HG03097 (cell line): ENCODE measurements around the gene CAPZA1.
A peak's percentile ranks its signal among the peaks of the same experiment; 100 is the strongest.

Experiments
- ATAC-seq: cut with Tn5 transposase; IDR thresholded peaks from one replicate; pipeline ENCODE4 v1.9.1; 2021; ENCODE audit not compliant: unreplicated experiment, low FRiP score

CAPZA1 gene

DNA sequence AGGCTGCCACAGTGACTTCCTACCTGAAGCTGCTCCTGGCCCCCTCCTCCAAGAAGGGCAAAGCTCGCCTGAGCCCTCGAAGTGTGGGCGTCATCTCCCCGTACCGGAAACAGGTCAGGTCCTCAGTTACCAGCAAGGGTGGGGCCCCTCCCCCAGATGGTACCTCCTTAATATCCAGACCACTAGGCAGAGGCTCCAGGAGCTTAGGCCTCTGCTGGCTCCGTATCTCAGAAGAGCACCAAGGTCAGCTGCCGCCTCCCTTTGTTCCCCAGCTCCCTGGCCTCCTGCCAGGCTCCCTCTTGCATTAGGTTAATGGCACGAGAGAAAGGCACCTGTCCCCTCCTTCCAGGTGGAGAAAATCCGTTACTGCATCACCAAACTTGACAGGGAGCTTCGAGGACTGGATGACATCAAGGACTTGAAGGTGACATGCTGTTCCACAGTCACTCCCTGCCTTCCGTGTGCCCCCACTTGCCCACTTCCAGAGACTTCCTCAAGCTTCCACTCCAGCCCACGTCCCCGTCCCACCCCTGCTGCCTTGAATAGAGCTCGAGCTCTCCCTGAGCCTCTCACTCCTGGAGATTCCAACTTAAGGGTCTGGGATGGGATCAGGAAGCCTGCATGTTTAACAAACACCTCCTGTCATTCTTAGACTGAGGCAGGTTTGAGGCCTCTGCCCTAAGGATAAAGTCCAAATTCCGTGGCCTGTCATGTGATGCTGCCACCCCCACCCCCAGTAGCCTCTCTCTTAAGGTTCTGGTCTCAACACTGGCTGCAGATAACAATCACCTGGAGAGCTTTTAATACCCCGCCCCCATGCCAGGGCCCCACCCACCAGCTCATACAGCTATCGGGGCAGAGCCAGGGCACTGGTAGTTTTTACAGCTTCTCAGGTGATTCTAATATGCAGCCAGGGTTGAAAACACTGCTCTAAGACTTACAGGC lies 79.0 kb downstream of the CAPZA1 start:
- no peak for ATAC-seq

DNA sequence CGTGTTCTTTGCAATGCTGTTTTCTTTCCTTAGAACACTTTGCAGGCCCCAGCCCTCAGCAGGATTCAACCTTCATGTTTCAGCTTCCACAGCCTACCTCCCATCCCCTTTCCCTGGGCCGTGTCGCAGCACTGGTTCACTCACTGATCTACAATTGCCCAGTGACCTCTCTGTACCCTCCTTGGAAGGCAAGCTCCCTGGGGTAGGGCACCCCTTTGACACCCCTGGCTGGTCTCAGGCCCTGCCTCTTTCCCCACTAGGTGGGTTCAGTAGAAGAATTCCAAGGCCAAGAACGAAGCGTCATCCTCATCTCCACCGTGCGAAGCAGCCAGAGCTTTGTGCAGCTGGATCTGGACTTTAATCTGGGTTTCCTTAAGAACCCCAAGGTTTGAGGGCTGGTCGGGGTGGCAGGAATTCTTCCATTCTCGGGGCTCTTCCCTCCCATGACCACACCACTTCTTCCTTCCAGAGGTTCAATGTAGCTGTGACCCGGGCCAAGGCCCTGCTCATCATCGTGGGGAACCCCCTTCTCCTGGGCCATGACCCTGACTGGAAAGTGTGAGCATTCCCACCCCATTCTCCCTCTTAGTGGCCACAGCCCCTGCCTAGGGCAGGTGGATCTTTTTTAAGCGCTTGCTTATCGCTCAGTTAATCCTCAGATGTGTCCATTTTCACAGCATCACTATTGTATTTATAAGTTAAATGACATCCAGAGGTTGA lies 80.0 kb downstream of the CAPZA1 start:
- no peak for ATAC-seq

DNA sequence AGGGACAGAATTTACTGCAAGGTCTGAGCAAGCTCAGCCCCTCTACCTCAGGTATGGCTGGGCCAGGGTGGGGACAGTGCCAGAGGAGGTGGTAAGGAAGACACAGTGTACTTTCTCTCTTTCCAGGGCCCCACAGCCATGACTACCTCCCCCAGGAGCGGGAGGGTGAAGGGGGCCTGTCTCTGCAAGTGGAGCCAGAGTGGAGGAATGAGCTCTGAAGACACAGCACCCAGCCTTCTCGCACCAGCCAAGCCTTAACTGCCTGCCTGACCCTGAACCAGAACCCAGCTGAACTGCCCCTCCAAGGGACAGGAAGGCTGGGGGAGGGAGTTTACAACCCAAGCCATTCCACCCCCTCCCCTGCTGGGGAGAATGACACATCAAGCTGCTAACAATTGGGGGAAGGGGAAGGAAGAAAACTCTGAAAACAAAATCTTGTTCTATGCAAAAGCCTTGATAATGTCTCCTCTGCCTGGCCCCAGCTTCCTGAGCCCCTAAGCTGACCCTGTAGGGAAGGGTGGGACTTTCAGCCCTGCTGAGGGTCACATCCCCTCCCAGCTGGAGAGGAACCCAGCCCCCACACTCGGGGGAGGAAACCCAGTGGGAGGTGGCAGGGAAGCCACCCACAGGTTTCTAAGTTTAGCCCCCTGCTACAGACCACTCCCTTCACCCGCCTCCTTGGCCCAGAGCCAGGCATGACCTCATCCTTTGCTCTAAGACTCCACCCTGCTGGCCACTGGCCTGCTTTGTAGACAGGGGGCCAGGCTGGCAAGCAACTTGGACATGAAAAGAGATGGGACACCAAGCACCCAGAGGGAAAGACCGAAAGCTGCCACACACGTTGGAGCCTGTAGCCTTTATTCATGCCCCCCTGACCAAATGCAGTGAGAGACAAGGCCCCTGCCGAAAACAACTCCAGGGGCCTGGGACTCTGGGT lies 80.9 kb downstream of the CAPZA1 start:
- ATAC-seq = peak; percentile 36

DNA sequence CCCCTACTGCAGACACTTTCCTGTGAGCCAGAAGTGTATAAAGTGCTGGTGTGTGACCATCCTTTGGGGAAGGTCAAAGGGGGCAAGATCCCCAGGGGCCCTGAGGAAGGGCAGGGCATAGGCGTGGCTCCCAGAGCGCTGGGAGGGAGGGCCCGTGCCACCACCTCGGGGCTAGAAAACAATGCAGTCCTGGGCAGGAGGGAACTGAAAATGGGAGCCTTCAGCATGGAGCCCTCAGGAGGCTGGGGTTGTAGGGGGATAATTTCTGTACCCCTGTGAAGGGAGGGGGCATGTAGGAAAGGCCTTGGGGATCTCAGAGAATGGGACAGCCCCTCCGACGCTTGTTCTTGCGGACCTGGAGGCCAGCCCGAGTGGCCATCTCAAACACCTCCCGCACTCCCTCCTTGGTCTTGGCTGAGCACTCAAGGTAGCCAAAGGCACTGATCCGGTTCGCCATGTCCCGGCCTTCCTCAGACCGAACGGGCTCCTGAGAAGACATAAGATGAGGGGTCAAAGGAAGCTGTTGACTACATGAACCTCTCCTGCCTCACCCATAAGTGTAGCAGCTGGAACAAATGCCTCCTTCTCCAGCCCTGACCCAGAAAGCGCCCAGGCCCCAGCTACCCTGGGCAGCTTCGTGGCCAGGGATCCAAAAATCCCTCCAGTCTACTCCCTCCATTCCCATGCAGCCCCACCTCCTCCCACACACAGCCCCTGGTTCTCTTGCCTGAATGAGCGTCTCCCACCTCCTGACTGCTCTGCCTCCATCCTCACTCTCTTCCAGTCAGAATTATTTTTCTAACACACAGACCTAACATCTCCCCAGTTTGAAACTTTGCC lies 81.8 kb downstream of the CAPZA1 start:
- ATAC-seq = no peak

- no peak for ATAC-seq
Measured at GRCh38 chr1:112702067-112702395, 82.4 kb downstream of the CAPZA1 start.

- no peak for ATAC-seq
Measured at GRCh38 chr1:112702420-112703261, 83.0 kb downstream of the CAPZA1 start.

DNA sequence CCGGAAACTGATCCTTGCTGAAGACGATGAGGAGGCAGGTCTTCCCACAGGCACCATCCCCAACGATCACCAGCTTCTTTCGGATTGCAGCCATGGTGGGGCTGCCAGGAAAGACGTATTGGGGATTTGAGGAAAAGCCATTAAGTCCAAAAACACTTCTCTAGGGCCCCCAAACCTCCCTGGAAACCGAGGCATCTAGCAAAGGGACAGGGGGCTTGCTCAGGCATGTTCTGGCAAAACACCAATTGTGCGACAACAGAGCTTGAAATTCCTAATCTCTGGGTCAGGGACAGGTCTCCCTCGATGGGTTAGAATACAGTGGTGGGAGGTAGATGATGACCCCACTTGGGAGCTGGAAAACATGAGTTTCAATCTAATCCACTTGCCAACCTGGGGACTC lies 84.1 kb downstream of the CAPZA1 start:
- ATAC-seq = no peak

DNA sequence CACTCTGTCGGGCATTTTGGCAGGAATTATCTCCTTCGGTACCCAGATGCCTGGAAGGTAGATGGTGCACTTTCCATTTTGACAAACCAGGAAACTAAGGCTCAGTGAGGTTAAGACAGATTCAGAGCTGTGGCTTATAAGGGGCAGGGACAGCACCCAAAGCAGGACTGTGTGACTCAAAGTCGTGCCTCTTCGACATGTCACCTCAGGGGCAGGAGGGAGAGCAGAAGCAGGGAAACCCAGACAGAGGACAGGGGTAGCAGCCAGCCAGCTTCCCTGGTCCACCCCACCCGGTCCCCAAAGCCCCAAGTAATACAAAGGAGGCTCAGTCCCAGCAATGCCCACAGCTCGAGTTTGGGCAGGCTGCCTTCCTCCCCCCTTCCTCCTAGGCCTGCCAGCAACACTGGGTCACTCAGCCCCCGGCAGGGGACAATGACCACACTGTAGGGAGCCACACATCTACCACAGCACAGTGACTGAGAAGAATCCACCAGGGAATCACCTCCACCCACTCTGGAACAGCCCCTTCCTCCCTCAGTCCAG lies 84.8 kb downstream of the CAPZA1 start:
- ATAC-seq = no peak

DNA sequence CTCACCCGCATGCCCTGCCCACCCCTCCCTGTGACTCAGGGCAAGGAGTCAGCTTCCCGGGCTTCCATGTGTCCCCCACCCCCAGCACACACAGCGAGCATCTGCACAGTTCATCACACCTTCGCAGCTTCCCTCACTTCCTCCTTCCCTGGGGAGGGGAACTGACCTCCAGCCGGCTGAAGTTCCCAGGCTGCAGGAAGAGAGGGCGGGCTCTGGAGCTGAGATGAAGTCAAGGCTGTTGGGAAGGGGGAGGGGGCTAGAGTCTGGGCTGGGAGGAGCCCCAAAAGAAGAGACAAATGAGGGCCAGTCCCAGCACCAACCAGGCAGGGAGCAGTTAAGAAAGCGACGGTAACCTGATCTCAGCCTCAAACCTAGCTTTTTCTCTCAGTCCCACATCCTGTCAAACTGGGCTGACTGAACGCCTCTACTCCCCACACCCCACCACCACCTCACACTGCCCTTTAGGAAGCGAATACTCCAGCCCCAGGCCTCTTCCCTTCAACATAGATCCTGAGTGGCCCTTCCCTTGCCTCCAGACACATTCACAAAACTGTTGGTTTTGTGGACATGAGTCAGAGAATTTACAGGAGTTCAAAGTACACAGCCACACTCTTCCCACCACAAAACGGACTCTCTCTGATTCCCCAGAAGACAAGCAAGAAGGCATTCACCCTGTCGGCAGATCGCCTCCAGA lies 85.4 kb downstream of the CAPZA1 start:
- ATAC-seq = peak; percentile 49

DNA sequence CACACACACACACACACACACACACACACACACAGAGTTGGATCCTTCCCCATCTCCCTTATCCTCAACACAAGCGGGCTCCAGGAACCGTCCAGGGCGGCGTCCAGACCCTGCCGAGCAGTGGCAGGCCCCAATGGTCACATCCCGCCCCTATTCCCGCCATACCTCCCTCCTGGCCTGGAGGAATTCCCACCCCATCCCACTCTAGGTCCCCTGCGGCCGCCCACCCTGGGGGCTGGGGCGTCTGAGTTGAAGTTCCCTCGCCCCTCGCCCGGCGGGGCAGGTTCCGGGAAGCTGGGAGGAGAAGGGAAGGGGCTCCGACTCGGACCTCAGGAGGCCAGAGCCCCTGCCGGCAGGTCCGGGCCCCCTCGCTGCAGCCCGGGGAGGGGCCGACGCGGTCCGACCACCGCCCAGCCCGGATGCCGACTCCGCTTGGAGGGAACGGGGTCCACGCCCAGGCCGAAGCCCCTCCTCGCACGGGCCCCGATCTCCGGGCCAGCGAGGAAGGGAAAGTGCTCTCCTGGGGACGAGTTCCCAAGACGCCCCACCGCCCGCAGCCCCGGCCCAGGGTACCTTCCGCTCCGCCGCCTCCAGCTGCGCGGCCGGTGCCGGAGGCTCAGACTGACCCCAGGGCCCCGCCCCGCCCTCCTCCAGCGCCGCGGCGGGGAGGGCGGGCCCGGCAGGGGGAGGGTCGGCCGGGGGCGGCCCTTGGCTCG lies 87.0 kb downstream of the CAPZA1 start, which contains the start of gene RHOC:
Gene RHOC (minus strand): TSS at position 623 of the 716 bp plus-strand sequence. CDS start 3,328 bp downstream, outside the sequence.
- peak; percentile 55 for ATAC-seq

GRCh38 chr1:112707221-112708001 lies 87.8 kb downstream of the CAPZA1 start:
- peak; percentile 47 for ATAC-seq

GRCh38 chr1:112708002-112708448 lies 88.4 kb downstream of the CAPZA1 start:
- ATAC-seq = no peak

DNA sequence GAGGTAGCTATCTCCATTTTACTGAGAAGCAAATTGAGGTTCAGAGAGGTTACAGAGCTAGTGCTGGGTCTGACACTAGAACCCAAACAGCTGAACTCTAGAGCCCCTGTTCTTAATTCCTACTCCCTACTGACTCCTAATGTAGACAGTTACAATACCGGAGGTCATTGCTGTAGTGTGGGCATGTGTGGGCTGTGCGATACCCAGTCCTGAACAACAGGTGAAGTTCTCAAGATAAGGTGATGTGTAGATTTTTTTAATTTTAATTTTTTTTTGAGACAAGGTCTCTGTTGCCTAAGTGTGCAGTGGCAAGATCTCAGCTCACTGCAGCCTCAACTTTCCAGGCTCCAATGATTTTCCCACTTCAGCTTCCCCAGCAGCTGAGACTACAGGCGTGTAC lies 88.9 kb downstream of the CAPZA1 start:
- ATAC-seq = no peak

GRCh38 chr1:112710159-112710558 lies 90.5 kb downstream of the CAPZA1 start:
- no peak for ATAC-seq

- ATAC-seq = no peak
Measured at GRCh38 chr1:112710586-112710985, 91.0 kb downstream of the CAPZA1 start.

DNA sequence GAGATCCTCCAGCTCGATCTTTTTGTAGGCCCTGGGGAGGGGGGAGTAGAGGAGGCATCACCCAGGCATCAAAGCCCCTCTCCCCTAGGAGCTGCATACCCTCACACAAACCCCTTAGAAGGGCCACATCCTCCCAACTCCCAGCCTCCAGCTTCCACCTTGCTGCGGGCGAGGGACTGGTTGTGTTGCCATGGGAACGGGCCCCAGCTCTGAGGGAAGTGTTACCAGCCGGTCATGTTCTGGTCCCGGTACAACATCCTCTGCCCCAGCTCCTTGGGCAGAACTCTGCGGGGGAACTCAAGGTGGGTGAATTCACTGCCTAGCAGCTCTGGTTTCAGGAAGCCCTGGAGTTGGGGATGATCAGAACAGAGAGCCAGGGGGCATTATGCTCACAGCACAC lies 91.4 kb downstream of the CAPZA1 start:
- ATAC-seq = no peak

DNA sequence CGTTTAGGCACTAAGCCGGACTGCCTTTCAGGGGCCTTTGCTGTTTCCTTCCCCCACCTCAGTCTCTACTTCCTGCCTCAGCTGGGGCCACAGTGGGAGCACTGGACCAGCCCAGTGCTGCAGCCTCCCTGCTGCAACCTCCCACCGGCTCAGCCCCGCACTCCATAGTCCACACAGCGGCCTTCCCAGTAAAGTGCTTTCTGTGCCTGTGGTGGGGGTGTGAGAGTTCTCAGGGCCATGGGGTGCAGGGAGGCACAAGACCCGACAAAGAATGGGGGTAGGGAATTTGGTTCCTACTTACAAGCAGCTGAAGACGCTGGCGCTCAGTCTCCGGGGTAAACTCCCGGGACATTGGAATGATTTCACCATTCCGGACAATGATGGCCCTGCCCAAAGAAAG lies 92.0 kb downstream of the CAPZA1 start:
- ATAC-seq = no peak
